SK-N-SH (cell line): Measurements from ENCODE around the gene UBA3. TPM values are rescaled to one million over a fixed set of nuclear protein-coding genes. Genes with fewer than 3 reads are reported as not detected.
A peak's percentile ranks its signal among the peaks of the same experiment; 100 is the strongest.

Experiments used
- CTCF ChIA-PET: fragments of 300-600, 350-600 bp; formaldehyde crosslinking; extraction: SDS; loops from one replicate; lab custom pipeline; 2021; lab: Yijun Ruan, JAX
- POLR2A ChIA-PET: fragments of 350-600 bp; sonication (Branson Sonifier 250); formaldehyde crosslinking; extraction: SDS; loops from one replicate; lab custom pipeline; 2020; ENCODE audit warnings: antibody characterized with exemption, inconsistent platforms; lab: Yijun Ruan, JAX
- DNase-seq: peaks from one replicate; pipeline ENCODE4 v3.0.0; 2012
- H2AFZ ChIP-seq: fragments of 200-600 bp; sonication (generic); 2 replicates; pipeline ENCODE4 v1.8.1; 2016; ENCODE audit warnings: antibody characterized with exemption, mild to moderate bottlenecking, low read depth
- H3F3A ChIP-seq: fragments of 200-600 bp; sonication (generic); replicated peaks from 2 replicates; pipeline ENCODE3; 2016; ENCODE audit warnings: antibody characterized with exemption, mild to moderate bottlenecking; ENCODE audit not compliant: insufficient read depth
- H3K27ac ChIP-seq, 2 experiments: fragments of 200-500 bp in 1 of 2; fragments of 200-600 bp in 1 of 2; sonication (Bioruptor generic) in 1 of 2; sonication (generic), shearing (Covaris generic) in 1 of 2; 2 replicates each; pipeline versions ENCODE4 v1.5.1 to v1.6.1; 2014 to 2016; ENCODE audit warnings: low read depth in 2 of 2, inconsistent platforms in 1 of 2, low read length in 1 of 2, mild to moderate bottlenecking in 1 of 2, mixed read lengths in 1 of 2
- H3K27me3 ChIP-seq: fragments of 200-600 bp; sonication (generic), shearing (Covaris generic); 2 replicates; pipeline ENCODE4 v1.6.1; 2016; ENCODE audit warnings: mixed run types; ENCODE audit not compliant: insufficient read depth
- H3K36me3 ChIP-seq, 2 experiments: fragments of 200-500 bp in 1 of 2; fragments of 200-600 bp in 1 of 2; sonication (Bioruptor generic) in 1 of 2; sonication (generic) in 1 of 2; replicated peaks in 1 of 2; 2 replicates each; pipeline versions ENCODE3 to v1.5.1; 2014 to 2016; ENCODE audit warnings: low read length in 1 of 2, mild to moderate bottlenecking in 1 of 2; ENCODE audit not compliant: insufficient read depth in 2 of 2, control insufficient read depth in 1 of 2
- H3K4me1 ChIP-seq, 2 experiments: fragments of 200-500 bp in 1 of 2; fragments of 200-600 bp in 1 of 2; sonication (Bioruptor generic) in 1 of 2; sonication (generic), shearing (Covaris generic) in 1 of 2; 2 replicates each; pipeline versions ENCODE4 v1.5.1 to v1.6.1; 2014 to 2016; ENCODE audit warnings: low read depth in 1 of 2, low read length in 1 of 2, mixed run types in 1 of 2; ENCODE audit not compliant: insufficient read depth in 2 of 2, control insufficient read depth in 1 of 2
- H3K4me2 ChIP-seq: fragments of 200-600 bp; sonication (generic), shearing (Covaris generic); 2 replicates; pipeline ENCODE4 v1.6.1; 2017; ENCODE audit warnings: mixed run types
- H3K4me3 ChIP-seq, 2 experiments: fragments of 200-500 bp in 1 of 2; fragments of 200-600 bp in 1 of 2; sonication (Bioruptor generic) in 1 of 2; sonication (generic), shearing (Covaris generic) in 1 of 2; 2 replicates each; pipeline versions ENCODE4 v1.5.1 to v1.8.1; 2014 to 2016; ENCODE audit warnings: low read depth in 2 of 2, inconsistent platforms in 1 of 2, low read length in 1 of 2, mild to moderate bottlenecking in 1 of 2, mixed read lengths in 1 of 2, moderate library complexity in 1 of 2
- H3K79me2 ChIP-seq: fragments of 200-600 bp; sonication (generic); 2 replicates; pipeline ENCODE4 v1.8.1; 2017; ENCODE audit warnings: mild to moderate bottlenecking; ENCODE audit not compliant: insufficient read depth
- H3K9ac ChIP-seq: fragments of 200-600 bp; sonication (generic); 2 replicates; pipeline ENCODE4 v1.6.1; 2017; ENCODE audit warnings: mixed run types
- H3K9me2 ChIP-seq: fragments of 200-600 bp; sonication (generic); 2 replicates; pipeline ENCODE4 v1.6.1; 2017; ENCODE audit warnings: mixed run types
- H3K9me3 ChIP-seq: fragments of 200-600 bp; sonication (generic); 2 replicates; pipeline ENCODE4 v1.6.1; 2017; ENCODE audit warnings: mixed run types, mild to moderate bottlenecking, moderate library complexity
- H4K20me1 ChIP-seq: fragments of 200-600 bp; sonication (generic); 2 replicates; pipeline ENCODE4 v1.6.1; 2017; ENCODE audit warnings: mild to moderate bottlenecking, mixed run types; ENCODE audit not compliant: insufficient read depth
- CHD2 ChIP-seq: fragments of 150-350 bp; IDR thresholded peaks from 2 replicates; pipeline ENCODE4 v1.6.1; 2018; ENCODE audit warnings: low read length; ENCODE audit not compliant: partially characterized antibody
- ELF1 ChIP-seq: IDR thresholded peaks from 2 replicates; pipeline ENCODE4 v1.4.0; 2012
- FOSL2 ChIP-seq: IDR thresholded peaks from 2 replicates; pipeline ENCODE4 v1.4.0; 2012; ENCODE audit warnings: low read depth, mild to moderate bottlenecking, moderate library complexity, borderline replicate concordance
- FOXJ3 ChIP-seq: sonication (generic); formaldehyde crosslinking; IDR thresholded peaks from 2 replicates; pipeline ENCODE4 v1.5.1; 2020; ENCODE audit warnings: mild to moderate bottlenecking, missing genetic modification reagents
- FOXM1 ChIP-seq: IDR thresholded peaks from 2 replicates; pipeline ENCODE4 v1.4.0; 2012; ENCODE audit warnings: low read depth, mild to moderate bottlenecking
- GABPA ChIP-seq: IDR thresholded peaks from 2 replicates; pipeline ENCODE4 v1.4.0; 2012; ENCODE audit warnings: low read depth, mild to moderate bottlenecking
- GATA2 ChIP-seq: sonication (generic); formaldehyde crosslinking; IDR thresholded peaks from 2 replicates; pipeline ENCODE4 v1.5.0; 2020; ENCODE audit warnings: mild to moderate bottlenecking, missing genetic modification reagents
- MEF2A ChIP-seq: IDR thresholded peaks from 2 replicates; pipeline ENCODE4 v1.4.0; 2012; ENCODE audit warnings: low read depth, borderline replicate concordance
- NFIC ChIP-seq: IDR thresholded peaks from 2 replicates; pipeline ENCODE4 v1.4.0; 2012; ENCODE audit warnings: borderline replicate concordance
- NRF1 ChIP-seq: IDR thresholded peaks from 2 replicates; pipeline ENCODE4 v1.6.1; 2012; ENCODE audit warnings: low read depth, mild to moderate bottlenecking, low read length
- RFX5 ChIP-seq: IDR thresholded peaks from 2 replicates; pipeline ENCODE4 v1.6.1; 2012; ENCODE audit warnings: mild to moderate bottlenecking, improper control_type of control experiment, low read length
- SIN3A ChIP-seq: IDR thresholded peaks from 2 replicates; pipeline ENCODE4 v1.6.1; 2012; ENCODE audit warnings: low read depth, mild to moderate bottlenecking, low read length, moderate library complexity, borderline replicate concordance
- SMC3 ChIP-seq: IDR thresholded peaks from 2 replicates; pipeline ENCODE4 v1.6.1; 2012; ENCODE audit warnings: low read depth, low read length, improper control_type of control experiment
- TEAD4 ChIP-seq: IDR thresholded peaks from 2 replicates; pipeline ENCODE4 v1.4.0; 2012; ENCODE audit warnings: mild to moderate bottlenecking, borderline replicate concordance; ENCODE audit not compliant: insufficient read depth
- YY1 ChIP-seq: IDR thresholded peaks from 2 replicates; pipeline ENCODE4 v1.4.0; 2012; ENCODE audit warnings: low read depth, mild to moderate bottlenecking
- WGBS: methylation state at CpG from one replicate; pipeline ENCODE4 v1.1.6; 2017; ENCODE audit warnings: low lambda C conversion rate; 5-methylcytosine and 5-hydroxymethylcytosine counted together
- polyA plus RNA-seq, 3 experiments: library from polyadenylated mRNA; depleted of rRNA; stranded (reverse); fragments of >200 nt; gene quantifications; 2 replicates each; pipeline ENCODE4 v1.2.3, GENCODE V29; 2012
- TF ChIP-seq, protein P1 (sequence below): fragments of 150-350 bp; IDR thresholded peaks from 2 replicates; pipeline ENCODE4 v1.6.1; 2017; ENCODE audit warnings: antibody characterized with exemption, low read length, low read depth, borderline replicate concordance
- TF ChIP-seq, protein P2 (sequence below): fragments of 150-350 bp; IDR thresholded peaks from 2 replicates; pipeline ENCODE4 v1.6.1; 2016; ENCODE audit warnings: mild to moderate bottlenecking, low read depth, low read length

Gene UBA3
- polyA plus RNA-seq, 1 of the 3 experiments (the other 2 are of a cell fraction), result 43.0 TPM

DNA sequence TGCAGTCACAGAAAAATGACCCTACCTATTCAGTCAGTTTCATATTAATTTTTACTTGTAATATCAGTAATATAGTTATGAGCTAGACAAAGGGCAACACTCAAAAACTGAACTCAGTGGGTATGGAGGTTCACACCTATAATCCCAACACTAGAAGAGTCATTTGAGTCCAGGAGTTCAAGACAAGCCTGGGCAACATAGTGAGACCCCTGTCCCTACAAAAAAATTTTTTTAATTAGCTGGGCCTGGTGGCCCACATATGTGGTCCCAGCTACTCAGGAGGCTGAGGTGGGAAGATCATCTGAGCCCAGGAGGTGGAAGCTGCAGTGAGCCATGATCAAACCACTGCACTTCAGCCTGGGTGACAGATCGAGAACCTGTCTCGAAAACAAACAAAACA is 31.2 kb downstream of the UBA3 start:
- Histone ChIP-seq H3K4me2 (peak overlapping the region; percentile 96; the same call in 1 of the 2 replicates), H3F3A (peaks cover 8% of the 10 kb centered on the region), H3K4me3 (no peak overlapping the region), H3K9me3 (no peaks in the 10 kb centered on the region), H3K4me1 (peaks cover 0 to 2% of the 10 kb centered on the region in 2 experiments; a peak in 2 of 4 replicates), H4K20me1 (peaks cover 20% of the 10 kb centered on the region), H3K9me2 (no peaks in the 10 kb centered on the region), H3K27ac (no peak overlapping the region), H3K27me3 (no peaks in the 10 kb centered on the region), H3K79me2 (peaks cover 75% of the 10 kb centered on the region), H3K36me3 (peaks cover 38 to 45% of the 10 kb centered on the region in 2 experiments), H3K9ac (no peak overlapping the region), H2AFZ (no peak overlapping the region)
- WGBS, result 97% methylated on average over 2 of the region's 2 CpGs
- no peak for TF ChIP-seq GABPA
- TF ChIP-seq NRF1, result no peak
- TF ChIP-seq, protein P1, sequence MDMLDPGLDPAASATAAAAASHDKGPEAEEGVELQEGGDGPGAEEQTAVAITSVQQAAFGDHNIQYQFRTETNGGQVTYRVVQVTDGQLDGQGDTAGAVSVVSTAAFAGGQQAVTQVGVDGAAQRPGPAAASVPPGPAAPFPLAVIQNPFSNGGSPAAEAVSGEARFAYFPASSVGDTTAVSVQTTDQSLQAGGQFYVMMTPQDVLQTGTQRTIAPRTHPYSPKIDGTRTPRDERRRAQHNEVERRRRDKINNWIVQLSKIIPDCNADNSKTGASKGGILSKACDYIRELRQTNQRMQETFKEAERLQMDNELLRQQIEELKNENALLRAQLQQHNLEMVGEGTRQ, result no peak
- no peak for TF ChIP-seq SMC3
- no peak for TF ChIP-seq FOXM1
- TF ChIP-seq NFIC, result no peak
- TF ChIP-seq TEAD4, result no peak
- TF ChIP-seq RFX5, result no peak
- no peak for TF ChIP-seq FOSL2
- no peak for TF ChIP-seq ELF1
- TF ChIP-seq FOXJ3 (CRISPR knock-in tag), result no peak
- TF ChIP-seq MEF2A, result no peak
- no peak for TF ChIP-seq YY1
- ChIA-PET POLR2A (no interaction called here), CTCF (interaction anchor here (0.7 kb wide), 1 partner anchor 13 kb away, joined by 4 read pairs; no protein-coding TSS in a partner anchor)
- DNase-seq, result no peak

DNA sequence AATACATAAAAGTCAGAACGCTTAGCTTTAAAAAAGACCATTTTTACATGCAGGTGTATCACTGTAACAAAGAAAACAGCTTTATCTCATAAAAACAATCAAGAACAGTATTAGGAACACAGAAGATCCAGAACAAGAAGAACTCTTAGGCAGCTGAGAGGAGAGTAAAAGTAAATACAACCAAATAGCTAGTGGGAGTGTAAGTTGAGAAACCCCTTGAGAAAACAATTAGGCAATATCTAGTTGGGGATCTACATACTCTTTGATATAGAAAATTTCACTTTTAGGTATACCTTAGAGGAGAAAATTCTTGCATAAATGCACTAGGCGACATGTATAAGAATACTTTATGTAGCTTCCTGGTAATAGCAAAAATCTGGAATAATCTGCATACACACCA is 35.6 kb downstream of the UBA3 start:
- 95% methylated on average over 2 of the region's 2 CpGs for WGBS

More for the DNA sequence above, 35.6 kb downstream of the UBA3 start:
- no peak overlapping the region for H3K4me2 ChIP-seq
- H3K9me2 ChIP-seq, result no peaks in the 10 kb centered on the region
- H3K36me3 ChIP-seq, result peaks cover 65 to 77% of the 10 kb centered on the region in 2 experiments
- peaks cover 11% of the 10 kb centered on the region; the same call in 1 of the 2 replicates for H4K20me1 ChIP-seq
- H3K27me3 ChIP-seq, result no peaks in the 10 kb centered on the region
- TF ChIP-seq SIN3A, result no peak
- TF ChIP-seq FOXM1, result no peak
- TF ChIP-seq, protein P2, sequence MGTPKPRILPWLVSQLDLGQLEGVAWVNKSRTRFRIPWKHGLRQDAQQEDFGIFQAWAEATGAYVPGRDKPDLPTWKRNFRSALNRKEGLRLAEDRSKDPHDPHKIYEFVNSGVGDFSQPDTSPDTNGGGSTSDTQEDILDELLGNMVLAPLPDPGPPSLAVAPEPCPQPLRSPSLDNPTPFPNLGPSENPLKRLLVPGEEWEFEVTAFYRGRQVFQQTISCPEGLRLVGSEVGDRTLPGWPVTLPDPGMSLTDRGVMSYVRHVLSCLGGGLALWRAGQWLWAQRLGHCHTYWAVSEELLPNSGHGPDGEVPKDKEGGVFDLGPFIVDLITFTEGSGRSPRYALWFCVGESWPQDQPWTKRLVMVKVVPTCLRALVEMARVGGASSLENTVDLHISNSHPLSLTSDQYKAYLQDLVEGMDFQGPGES, result no peak
- TF ChIP-seq MEF2A, result no peak
- no peak for TF ChIP-seq NRF1
- no peak for TF ChIP-seq GABPA
- no peak for TF ChIP-seq GATA2 (CRISPR knock-in tag)
- TF ChIP-seq, protein P1, result no peak
- no peak for TF ChIP-seq FOSL2
- no peak for TF ChIP-seq FOXJ3 (CRISPR knock-in tag)
- TF ChIP-seq YY1, result no peak
- no peak for TF ChIP-seq CHD2
- no peaks in the 10 kb centered on the region for H3K9me3 ChIP-seq
- H3K9ac ChIP-seq, result no peak overlapping the region
- no peaks in the 10 kb centered on the region for H3K4me1 ChIP-seq
- H3F3A ChIP-seq, result peaks cover 2% of the 10 kb centered on the region
- CTCF ChIA-PET, result interaction anchor here (0.9 to 1.4 kb wide), 4 partner anchors 13 to 32 kb away, joined by 3 read pairs; partner anchors contain the start of gene EOGT
- H3K27ac ChIP-seq, result no peak overlapping the region
- POLR2A ChIA-PET, result no interaction called here
- no peak for DNase-seq
- no peak overlapping the region for H2AFZ ChIP-seq
- no peak overlapping the region for H3K4me3 ChIP-seq
- peaks cover 59% of the 10 kb centered on the region for H3K79me2 ChIP-seq
